Stimulated activated CD4-positive, alpha-beta T cell treated with anti-CD3 and anti-CD28 coated beads, Interleukin-12 subunit alpha, Interleukin-12 subunit beta, amount 100 ng/mL, for 4 hours (primary cell): Measurements from ENCODE around the gene ECEL1.
A peak's percentile ranks its signal among the peaks of the same experiment; 100 is the strongest.
"Not testable (repeated sequence)": the region's sequence is repeated elsewhere in the genome, so short reads cannot be mapped to it uniquely, and the experiment has no call there.

ENCODE experiments used
- DNase-seq: peaks from one replicate; pipeline ENCODE4 v3.0.0-alpha.2; 2020

The ECEL1 gene

DNA sequence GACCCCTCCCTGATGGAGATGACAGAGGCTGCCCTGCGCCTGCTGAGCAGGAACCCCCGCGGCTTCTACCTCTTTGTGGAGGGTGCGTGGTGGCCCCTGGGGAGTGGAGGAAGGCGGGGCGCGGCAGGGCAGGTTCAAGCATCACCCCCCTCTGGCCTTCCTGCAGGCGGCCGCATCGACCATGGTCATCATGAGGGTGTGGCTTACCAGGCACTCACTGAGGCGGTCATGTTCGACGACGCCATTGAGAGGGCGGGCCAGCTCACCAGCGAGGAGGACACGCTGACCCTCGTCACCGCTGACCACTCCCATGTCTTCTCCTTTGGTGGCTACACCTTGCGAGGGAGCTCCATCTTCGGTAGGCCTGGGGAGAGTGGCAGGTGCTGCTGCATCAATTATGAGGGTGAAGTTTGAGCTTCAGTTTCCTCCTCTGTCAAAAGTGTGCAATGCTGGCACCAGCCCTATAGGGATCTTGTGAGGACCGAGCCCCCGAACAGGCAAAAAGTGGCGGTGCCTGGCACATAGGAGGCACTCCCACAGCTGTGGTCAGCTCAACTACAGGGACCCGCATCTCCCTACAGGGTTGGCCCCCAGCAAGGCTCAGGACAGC lies 29.5 kb downstream of the ECEL1 start:
- DNase-seq = no peak

GRCh38 chr2:232457121-232458011 lies 30.3 kb downstream of the ECEL1 start:
- no peak for DNase-seq

GRCh38 chr2:232456296-232457120 lies 31.1 kb downstream of the ECEL1 start:
- no peak for DNase-seq

GRCh38 chr2:232455426-232456255 lies 32.0 kb downstream of the ECEL1 start, which contains the start of gene ALPI:
Gene ALPI, plus strand, starts transcription at chr2:232456153. Its CDS starts 47 bp downstream, at chr2:232456200.
- no peak for DNase-seq

DNA sequence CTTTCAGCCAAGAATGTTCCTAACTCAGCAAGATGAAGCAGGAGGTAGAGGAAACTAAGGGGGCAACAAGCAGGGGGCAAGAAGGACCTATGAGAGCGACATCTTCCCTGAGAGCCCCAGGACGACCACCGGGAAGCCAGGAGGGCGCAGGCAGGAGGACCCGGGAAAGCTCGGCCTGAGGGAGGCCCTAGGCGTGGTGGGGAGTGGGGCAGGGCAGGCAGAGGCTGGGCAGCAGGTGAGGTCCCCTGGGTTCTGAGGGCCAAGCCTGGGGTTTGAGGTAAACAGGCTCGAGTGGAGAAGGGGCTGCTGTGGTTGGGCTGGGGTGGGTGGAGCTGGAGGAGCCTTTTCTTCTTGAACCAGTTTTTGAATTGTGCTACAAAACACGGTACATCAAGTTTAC lies 33.0 kb downstream of the ECEL1 start:
- DNase-seq = no peak

GRCh38 chr2:232451645-232452044 lies 36.0 kb downstream of the ECEL1 start:
- not testable (repeated sequence) for DNase-seq

DNA sequence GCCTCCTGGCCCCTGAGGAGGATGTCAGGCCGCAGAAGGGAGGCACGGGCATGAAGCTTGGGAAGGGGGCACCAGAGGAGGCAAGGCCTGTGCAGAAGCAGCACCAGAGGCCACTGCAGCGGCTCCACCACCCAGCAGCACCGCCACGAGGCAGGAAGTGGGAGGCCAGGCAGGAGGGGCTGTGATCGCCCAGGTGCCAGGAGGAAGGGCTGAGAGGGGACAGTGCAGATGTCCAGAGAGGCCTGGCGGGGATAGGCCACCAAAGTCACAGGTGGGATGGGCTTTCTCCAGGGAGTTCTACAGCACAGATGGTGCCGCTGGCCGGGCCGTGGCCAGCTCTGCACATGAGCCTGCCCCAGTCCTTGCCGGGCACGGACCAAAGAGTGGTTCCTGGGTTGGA lies 37.7 kb downstream of the ECEL1 start:
- DNase-seq = no peak

DNA sequence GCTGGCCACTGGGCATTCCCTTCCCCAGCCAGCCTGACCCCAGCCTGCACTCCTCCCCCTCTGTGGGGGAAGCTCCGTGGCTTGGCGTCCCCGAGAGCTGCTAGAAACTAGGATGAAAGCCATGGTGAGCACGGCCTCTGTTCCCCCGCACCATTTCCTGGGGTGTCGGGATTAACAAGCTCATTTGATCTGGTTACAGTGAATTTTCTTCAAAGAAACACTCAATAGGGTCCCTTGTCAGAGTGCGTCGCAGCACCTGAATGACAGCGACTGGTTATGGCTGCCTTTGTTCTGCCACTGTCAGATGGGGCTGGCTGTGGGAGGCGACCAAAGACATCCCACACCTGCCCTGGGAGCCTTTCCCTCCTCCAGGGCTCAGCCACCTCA lies 39.3 kb downstream of the ECEL1 start:
- no peak for DNase-seq

- DNase-seq = no peak
Measured at GRCh38 chr2:232447638-232448303, 39.9 kb downstream of the ECEL1 start.

DNA sequence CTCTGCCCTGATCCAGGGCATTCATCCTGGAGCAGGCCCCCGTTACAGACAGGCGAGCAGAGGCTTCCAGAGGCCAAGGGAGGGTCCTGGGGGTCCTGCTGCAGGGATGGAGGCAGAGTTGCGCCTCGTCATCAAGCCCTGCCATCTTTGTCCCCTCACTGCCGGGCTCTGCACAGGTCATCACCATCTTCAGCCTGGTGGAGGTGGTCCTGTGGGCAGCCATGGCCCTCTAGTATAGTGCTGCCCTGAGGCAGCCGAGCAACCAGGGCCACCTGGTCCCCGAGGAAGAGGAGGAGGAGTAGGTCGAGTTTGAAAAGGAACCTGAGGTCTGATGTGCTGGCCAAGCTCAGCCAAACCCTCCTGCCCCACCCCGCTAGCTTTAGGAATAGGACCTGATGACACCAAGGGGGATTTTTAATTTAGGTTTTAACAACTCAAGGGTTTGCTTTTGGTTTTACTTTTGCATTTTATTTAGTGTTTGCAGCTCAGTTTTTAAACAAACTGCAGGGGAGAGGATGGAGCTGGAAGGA lies 40.5 kb downstream of the ECEL1 start:
- DNase-seq = no peak

GRCh38 chr2:232446266-232446777 lies 41.3 kb downstream of the ECEL1 start:
- DNase-seq = not testable (repeated sequence)

DNA sequence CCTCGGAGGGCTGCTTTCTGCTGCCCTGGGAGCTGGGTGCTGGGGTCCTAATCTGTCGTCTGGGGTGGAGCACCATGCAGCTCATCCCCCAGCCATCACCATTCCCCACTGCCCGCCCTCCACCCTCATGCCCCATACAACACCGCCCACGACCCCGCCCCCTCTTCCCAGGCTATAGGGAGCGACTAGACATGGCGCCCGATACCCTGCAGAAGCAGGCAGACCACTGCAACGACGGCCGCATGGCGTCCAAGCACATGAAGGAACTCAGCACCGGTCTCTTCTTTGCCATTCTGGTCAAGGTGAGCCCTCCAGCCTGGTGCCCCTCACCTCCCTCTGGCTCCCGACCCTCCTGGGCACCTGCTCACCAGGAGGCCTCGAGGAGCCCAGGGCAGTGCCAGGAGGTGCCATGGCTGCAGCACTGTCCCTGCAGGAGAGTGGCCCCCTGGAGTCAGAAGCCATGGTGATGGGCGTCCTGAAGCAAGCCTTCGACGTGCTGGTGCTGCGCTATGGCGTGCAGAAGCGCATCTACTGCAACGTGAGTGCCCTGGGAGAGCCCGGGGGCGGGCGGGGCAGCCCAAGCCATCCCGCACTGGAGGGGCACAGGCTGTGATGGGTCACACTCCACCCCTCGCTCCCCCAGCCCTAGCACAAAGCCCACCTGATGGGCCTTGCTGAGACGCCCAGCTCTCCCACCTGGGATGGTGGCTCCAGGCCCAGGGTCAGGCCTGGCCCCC lies 42.3 kb downstream of the ECEL1 start:
- not testable (repeated sequence) for DNase-seq

GRCh38 chr2:232444409-232445148 lies 43.1 kb downstream of the ECEL1 start:
- peak; percentile 69 for DNase-seq

GRCh38 chr2:232443669-232444408 lies 43.8 kb downstream of the ECEL1 start:
- not testable (repeated sequence) for DNase-seq

GRCh38 chr2:232443047-232443446 lies 44.6 kb downstream of the ECEL1 start:
- not testable (repeated sequence) for DNase-seq

GRCh38 chr2:232442431-232442830 lies 45.2 kb downstream of the ECEL1 start:
- not testable (repeated sequence) for DNase-seq

DNA sequence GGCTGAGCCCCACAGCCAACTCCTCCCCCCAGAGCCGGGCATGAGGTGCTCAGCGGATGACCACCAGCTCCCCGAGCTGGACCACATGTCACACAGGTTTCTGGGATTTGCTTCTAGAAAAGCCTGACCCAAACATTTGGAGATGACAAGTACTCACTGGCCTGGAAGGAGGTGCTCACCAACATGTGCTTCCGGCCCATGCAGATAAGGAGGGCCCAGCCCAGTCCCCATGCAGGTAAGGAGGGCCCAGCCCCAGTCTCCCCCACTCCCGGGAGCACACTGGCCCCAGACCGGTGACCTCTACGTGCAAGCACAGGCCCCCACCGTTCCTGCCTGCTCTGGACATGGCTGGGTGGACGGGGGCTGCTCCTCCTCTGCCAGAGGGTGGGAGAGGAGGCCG lies 45.7 kb downstream of the ECEL1 start:
- not testable (repeated sequence) for DNase-seq

DNA sequence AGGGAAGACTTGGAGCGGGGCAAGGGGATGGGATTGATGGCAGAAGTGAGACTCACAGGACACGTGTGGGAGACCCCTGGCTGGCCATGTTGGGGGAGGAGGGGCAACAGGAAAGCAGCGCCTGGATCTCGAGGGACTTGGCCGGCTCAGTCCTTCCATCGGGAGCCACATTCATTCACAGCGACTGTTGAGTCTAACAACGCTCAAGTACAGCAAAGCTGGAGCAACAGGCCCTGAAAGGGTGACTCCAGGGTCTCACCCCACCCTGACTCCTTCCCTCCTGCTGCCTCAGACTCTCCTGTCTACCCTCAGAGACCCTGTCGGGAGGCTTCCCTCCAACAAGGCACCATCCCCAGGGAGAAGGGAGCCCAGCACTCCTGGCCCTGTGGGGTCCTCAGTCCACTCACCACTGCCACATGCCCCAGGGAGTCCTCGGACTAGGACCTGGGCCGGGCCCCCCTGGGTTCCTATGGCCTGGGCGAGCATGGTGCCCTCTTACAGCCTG lies 46.4 kb downstream of the ECEL1 start:
- no peak for DNase-seq
